GM18519 (cell line): ENCODE data around the gene CAMTA1.

Experiments
- ATAC-seq: cut with Tn5 transposase; IDR thresholded peaks from one replicate; pipeline ENCODE4 v1.9.1; 2021; ENCODE audit warnings: mild to moderate bottlenecking, moderate library complexity; ENCODE audit not compliant: unreplicated experiment, low FRiP score

CAMTA1 gene

DNA sequence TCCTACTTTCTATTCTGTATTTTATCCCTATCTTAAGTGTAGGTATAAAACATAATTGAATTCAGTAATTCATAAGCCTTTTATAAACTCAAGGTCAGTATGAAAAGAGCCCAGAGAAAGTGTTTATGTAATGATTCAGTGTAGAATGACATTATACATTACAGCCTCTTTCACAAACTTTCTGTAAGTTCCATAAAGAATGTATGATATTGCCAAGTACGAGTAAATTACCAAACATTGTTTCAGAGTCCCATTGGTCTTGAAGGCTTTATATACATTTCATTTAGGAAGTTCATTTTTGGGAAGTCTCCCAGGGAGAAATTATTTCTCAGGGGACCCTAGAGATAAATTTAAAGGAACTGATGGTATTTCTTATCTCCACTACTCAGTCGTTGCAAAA, 948.0 kb downstream of the CAMTA1 start:
- ATAC-seq, result no peak

DNA sequence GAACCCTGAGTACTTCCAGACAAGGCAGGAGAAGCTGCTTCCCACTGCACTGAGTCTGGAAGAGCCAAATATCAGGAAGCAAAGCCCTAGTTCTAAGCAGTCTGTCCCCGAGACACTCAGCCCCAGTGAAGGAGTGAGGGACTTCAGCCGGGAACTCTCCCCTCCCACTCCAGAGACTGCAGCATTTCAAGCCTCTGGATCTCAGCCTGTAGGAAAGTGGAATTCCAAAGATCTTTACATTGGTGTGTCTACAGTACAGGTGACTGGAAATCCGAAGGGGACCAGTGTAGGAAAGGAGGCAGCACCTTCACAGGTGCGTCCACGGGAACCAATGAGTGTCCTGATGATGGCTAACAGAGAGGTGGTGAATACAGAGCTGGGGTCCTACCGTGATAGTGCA, 952.8 kb downstream of the CAMTA1 start:
- ATAC-seq, result no peak

DNA sequence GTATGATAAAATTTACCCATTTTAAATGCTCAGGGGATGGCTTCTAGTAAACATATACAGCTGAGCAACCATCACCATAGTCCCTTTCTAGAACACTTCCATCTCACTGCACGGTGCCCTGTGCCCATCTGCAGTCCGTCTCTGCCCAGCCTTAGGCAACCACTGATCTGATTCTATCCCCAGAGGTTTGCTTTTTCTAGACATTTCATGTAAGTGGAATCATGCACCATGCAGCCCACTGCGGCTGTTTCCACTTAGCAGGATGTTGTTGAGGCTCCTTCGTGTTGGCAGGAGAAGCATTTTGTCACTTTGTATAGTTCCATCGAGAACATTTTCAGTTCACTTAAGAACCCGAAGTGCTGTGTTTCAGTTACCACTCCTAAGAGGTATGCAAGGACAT, 958.1 kb downstream of the CAMTA1 start:
- no peak for ATAC-seq

DNA sequence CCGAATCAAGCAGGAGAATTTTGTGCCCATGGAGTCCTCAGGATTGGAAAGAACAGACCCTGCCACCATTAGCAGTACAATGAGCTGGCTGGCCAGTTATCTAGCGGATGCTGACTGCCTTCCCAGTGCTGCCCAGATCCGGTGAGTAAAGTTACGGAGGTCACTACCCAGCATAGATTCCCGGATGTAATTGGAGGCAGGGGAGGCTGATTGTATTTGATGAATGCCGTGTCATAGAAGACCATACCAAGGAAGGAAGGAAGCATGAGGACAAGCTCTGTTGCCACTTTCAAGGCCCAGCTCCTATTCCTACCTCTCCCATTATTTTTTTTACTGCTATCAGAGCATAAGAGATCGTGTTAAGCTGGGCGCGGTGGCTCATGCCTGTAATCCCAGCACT, 959.6 kb downstream of the CAMTA1 start:
- no peak for ATAC-seq

DNA sequence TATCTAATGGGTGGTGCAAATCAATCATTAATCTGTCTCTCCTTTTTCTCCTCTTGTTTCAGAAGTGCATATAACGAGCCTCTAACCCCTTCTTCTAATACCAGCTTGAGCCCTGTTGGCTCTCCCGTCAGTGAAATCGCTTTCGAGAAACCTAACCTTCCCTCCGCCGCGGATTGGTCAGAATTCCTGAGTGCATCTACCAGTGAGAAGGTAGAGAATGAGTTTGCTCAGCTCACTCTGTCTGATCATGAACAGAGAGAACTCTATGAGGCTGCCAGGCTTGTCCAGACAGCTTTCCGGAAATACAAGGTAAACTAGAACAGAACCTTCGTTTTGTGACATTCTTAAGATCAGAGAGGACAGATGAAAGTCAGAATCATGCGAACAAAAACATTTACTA, 960.5 kb downstream of the CAMTA1 start:
- no peak for ATAC-seq

DNA sequence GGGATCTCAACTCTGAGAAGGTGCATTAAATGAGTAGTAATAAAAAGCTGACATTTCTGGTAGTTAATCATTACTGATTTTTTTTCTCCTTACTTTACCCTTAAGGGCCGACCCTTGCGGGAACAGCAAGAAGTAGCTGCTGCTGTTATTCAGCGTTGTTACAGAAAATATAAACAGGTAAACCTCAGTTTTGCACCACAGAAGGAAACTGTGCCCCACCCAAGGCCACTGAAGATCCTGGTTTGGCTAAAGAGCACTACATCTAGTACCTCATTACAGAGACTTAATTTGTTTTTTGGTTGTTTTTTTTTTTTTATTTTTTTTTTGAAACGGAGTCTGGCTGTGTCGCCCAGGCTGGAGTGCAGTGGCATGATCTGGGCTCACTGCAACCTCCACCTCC, 962.4 kb downstream of the CAMTA1 start:
- ATAC-seq, result no peak

DNA sequence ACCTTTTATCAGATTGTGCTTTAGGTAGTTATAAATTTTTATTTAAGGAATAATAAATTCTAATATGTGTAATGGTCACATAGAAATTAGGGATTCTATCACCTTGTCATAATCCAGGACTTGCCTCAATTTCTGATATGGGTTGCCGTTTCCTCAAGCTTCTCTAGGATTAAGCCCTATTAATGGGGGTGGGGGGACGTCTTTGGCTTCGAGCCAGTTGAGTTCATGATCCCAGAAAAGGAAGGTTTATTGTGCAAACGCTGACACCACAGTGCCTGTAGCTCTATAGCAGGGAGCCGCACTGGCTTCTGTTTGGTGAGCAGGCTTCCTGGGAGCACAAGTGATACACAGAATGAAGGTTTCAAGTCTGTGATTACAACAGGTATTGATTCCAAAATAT, 963.9 kb downstream of the CAMTA1 start:
- no peak for ATAC-seq

DNA sequence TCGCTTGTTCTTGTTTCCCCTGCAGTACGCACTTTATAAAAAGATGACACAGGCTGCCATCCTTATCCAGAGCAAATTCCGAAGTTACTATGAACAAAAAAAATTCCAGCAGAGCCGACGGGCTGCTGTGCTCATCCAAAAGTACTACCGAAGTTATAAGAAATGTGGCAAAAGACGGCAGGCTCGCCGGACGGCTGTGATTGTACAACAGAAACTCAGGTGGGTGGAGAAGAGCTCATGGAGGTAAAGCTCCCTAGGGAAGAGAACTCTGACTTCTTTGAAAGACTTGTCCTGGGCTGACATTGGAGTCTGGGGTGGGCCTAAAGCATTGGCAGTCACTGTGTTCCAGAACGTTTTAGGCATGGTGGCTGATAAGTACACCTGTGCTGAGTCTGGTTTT, 965.9 kb downstream of the CAMTA1 start:
- ATAC-seq, result no peak

DNA sequence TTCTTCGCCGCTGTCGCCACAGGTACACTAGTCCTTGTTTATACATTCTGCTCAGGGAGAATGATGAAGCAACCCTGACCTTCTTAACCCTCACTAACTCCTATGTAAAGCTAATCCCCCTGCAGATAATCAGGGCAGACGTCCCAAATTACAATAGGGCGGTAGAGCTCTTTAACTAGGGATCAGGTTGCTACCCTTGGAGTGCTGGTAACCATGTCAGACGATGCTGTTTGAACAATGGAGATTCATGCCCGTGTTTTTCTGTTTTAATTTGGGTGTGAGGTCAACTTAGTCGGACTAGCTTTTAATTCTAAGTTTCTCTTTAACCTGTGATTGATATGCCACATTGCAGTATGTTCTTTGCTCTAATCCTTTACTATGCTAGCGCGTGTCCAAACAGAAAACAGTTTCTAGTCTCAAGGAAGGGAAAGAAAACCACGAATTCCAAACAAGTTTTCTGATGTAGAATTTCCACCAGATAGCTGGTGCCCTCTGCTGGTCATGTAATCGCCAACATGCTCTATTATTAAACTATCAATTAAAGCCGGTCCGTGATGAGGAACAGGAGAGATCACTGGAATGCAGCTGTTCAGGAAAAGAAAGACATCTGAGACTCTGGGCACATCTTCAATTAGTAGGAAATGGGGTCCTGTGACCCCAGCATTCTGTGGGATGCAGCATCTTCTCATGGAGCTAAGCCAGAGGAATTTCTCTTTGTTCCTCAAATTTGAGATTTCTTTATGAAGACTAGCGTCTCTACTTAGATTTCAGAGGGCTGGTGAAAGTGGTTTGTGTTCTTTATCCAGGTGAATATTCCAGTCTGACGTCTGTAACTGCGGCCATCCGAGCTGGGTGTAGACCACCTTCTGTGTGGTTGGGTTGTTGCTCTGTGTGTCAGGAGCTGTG, 967.5 kb downstream of the CAMTA1 start:
- no peak for ATAC-seq

DNA sequence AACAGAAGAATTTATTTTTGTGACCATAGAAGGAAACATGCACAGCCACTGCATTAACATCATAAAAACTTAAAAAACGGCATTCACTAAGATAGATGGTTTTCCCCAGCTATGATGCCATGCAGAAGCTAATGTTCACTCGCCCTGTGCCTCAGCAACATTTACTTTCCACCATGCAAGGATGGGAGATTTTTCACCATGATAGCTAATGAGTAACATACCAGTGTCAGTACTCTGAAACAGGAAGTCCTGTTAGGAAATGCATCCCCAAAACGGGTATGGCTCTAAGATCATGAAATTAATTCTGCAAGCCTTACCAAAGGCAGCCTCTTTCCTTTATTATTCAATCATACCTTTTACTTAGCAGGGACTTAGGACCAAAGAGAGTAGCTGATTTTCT, 968.4 kb downstream of the CAMTA1 start:
- no peak for ATAC-seq

DNA sequence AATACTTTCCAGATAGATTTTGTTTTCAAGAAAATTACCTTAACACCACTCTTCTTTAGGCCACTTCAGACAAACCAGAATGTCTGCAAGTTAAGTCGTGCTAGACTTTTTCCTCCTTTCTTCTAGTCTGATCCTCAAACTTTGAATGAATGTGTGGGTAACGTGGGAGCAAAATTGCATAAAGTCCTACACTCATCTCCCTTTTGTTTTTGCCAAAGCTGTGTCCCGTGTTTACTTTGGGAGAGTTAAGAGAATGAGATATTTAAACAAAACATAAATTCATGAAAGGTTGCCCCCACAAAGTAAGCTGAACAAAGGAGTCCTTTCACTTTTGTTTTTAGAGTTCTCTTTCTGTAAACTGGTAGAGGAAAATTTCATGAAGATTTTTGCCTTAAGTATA, 969.0 kb downstream of the CAMTA1 start:
- no peak for ATAC-seq

DNA sequence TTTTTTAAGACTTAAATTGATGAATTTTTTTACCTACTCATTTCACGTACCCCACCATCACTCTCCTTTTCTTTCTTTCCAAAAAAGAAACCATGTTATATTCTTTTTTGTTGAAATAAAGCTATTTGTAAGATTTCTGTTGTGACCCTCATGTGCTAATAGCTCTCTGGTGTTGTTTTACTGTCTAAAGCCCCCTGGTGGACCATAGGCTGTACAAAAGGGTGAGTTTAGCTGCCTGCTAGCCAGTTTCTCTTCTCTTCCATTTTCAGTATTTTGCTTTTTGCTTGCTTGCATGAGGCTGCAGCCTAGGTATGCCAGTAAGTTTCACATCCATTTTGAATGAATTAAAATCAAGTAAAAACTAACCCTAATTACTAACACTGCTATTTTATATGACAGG, 970.2 kb downstream of the CAMTA1 start:
- no peak for ATAC-seq

DNA sequence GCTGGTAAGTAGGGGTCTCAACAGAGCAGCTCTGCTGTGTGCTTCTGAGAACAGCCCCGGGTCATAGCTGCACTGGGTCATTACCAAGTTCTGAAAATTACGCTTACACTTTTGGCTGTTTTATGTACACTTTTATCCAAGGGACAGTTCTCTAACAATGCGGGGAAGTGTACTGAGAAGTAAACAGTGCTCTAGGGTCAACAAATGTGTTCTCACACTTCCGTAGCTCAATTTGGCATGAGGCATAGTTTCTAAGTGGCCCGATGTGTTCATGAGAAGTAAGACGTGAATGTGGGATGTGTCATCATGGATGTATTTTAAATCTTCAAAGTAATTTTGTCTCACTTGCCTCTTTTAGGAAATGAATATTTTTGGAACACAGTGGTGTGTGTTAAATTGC, 975.0 kb downstream of the CAMTA1 start:
- no peak for ATAC-seq

DNA sequence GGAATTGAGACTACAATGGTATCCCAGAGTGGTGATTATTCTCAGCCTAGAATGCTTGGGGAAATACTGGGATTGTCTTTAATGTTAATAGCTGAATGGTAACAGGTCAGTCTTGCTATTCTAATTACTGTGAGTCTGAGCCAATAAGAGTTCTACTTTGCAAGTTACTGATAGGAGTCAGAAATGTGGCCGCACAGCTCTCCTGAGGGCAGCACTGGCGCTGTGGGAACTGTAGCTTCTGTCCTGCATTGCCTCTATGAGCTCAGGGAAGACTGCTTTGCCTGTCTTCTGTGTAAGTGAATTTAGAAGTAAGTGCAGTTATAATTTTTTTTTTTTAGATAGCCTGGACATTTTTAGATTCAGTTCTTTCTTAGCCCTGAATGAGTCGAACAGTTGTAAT, 975.8 kb downstream of the CAMTA1 start:
- ATAC-seq, result no peak

DNA sequence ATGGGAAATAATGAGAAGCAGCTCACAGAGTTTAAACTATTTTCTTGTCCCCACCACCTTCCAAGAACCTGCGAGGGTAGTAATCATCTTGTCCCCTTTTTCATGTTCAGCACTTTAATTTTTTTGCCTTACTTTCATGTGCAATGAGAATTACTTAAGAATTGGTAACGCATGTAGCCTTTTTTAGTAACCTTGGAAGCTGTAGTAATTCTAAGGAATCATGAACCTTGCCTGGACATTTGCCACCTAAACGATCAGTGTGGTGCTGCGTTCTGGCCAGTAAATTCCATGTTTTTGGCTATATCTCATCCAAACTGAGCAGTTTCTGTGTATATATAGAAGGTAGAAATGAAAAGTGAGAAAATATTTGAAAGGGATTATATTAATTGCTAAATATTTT, 981.9 kb downstream of the CAMTA1 start:
- no peak for ATAC-seq

DNA sequence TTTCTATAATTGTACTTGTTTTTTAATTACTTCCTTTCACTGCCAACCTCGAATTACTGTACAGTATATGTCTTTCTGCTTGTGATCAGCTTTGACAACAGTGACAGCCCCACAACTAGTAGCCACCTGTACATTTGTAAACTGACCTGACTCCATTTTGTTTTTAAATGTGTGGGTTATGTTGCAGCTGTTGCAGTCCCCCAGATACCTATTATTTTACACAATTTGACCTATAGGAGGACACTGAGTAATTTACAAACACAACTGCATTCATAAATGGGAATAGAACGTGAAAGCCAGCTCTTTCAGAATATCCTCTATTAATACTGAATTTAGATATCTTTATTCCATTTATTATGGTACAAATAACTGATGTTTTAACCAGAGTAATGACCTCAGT, 983.3 kb downstream of the CAMTA1 start:
- no peak for ATAC-seq

DNA sequence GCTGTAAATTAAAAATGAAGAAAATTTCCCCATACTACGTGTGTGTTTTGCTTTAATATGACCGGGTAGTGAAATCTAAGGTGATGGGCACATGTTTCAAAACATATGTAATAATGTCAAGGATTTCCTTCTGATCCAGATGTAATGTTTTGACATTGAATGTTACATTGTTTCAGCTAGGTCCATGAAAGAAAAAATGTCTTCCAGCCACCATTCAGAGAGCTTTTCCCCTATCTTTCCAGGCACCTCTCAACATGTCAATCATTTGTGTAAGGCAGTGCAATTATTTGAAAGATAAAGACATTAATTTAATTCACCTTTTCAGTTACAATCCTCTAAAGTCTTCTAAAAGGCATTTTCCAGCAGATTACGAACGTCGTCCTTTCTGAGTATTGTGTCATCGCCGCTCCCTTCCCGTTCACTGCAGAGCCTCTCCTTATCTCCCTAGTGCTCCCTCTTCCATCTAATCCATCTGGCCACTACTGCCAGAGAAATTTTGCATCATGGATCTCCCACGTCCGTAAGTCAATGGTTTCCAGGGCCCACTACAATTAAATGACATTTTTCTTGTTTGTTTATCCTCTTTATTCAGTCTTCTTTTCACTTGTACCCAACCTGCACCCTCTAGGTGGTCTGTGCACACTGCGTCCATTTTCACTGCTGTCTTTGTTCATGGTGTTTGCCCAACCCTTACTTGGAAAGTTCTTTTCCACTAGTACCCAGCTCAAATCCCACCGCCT, 984.6 kb downstream of the CAMTA1 start:
- ATAC-seq, result no peak

DNA sequence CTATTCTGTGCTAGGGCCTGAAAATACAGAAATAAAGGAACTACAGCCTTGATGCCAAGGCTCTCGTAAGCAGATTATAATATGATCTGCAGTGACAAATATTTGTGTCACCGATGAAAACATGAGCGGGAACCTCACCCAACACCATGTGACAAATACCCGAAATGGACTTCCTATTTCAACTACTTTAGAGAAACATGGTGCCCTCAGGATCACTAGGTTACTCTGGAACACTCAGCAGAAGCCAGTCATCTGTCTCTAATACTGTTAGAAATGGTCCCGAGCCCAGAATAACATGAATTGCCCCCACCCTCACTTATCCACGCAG, 985.4 kb downstream of the CAMTA1 start:
- ATAC-seq, result no peak

DNA sequence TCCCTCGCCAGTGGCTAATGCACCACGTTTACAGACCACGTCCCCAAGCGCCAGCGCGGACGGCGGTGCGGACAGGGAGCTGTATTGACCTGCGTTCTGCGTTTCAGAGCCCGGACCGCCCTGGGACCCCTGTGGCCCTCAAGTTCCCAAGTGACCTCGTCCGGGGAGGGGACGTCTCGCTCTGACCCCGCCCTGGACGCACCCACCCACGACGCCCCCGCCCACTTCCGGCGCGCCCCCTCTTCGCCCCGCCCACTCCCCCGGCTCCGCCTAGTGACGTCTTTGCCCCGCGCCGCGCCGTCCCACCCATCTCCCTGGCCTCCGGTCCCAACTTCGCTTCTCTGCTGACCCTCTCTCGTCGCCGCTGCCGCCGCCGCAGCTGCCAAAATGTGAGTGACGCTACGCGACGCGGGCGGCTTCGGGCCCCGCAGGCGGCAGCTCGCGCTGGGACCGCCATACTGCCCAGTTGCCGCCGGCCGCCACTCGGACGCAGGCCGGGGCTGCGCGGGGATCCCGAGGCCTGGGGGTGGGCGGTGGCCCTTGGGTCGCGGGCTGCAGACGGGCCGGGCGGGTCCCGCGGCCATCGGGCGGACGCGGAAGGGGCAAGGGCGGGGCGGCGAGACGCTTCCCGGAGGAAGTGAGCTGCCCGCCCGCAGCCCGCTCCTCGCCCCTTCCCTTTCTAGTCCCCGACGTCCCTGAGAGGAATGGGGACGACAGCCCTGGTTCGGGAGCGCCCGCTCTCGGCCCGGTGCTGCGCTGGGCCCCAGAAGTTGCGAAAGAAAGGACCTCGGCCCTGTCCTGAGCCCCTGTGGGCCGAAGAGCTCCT, 986.0 kb downstream of the CAMTA1 start, which contains the start of gene VAMP3:
Gene VAMP3, plus strand, starts transcription at position 300 of the 826 bp plus-strand sequence. Its CDS starts 88 bp downstream, at position 388.
- no peak for ATAC-seq

DNA sequence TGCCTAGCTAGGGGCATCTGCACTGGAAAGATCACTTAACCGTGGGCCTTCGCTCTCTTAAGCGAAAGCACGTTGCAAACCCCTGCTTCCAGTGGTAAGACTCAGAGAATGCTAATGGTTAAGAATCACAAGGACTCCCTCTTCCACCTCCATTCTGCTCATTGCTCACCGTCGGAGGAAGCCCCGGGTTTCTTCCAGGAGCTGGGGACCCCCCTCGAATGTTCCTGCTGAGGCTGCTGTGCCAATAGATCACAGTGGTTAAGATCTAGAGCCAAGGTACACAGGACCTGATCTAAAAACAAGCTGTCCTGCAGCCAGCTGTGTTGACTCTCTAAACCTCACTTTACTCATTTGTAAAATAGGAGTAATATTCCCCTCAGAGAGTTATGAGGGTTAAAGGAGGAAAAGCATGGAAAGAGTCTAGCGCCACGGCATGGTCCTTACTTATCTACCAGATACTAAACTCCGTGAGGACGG, 986.6 kb downstream of the CAMTA1 start:
- no peak for ATAC-seq

DNA sequence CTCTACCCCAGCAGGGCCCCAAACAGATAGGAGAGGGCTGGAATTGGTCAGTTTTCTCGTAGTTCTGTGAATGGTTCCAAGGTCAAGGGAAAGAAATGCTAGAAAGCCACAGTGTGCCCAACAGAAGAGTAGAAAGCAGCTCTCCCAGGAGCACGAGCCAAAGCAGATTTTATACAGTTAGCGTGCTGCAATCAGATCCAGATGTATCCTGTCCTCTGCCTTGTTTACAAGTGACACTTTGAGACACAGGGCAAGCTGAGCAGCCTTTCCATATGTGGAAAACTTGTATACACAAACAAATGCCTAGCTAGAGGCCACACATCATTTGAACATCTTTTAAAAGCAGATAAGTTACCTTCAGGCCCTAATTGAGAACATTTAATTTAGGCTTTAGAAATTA, 992.3 kb downstream of the CAMTA1 start:
- ATAC-seq, result no peak
